Endothelial cell (in vitro differentiated cells): ENCODE data around the gene CLDN14. TPM values are rescaled to one million over a fixed set of nuclear protein-coding genes. Genes with fewer than 3 reads are reported as not detected.

ENCODE experiments used
- DNase-seq: peaks from one replicate; pipeline ENCODE4 v3.0.0; 2021; ENCODE audit warnings: low spot score
- H3K27ac Mint-ChIP-seq: one replicate; pipeline ENCODE4 v1.8.0; 2021; ENCODE audit warnings: mixed read lengths, inconsistent platforms; ENCODE audit not compliant: unreplicated experiment
- H3K27me3 Mint-ChIP-seq: one replicate; pipeline ENCODE4 v1.8.0; 2021; ENCODE audit warnings: mild to moderate bottlenecking, moderate library complexity, mixed read lengths, inconsistent platforms; ENCODE audit not compliant: unreplicated experiment
- H3K36me3 Mint-ChIP-seq: one replicate; pipeline ENCODE4 v1.8.0; 2021; ENCODE audit warnings: mild to moderate bottlenecking, low read depth, mixed read lengths, inconsistent platforms; ENCODE audit not compliant: unreplicated experiment
- H3K4me1 Mint-ChIP-seq: one replicate; pipeline ENCODE4 v1.8.0; 2021; ENCODE audit warnings: mild to moderate bottlenecking, mixed read lengths, inconsistent platforms; ENCODE audit not compliant: unreplicated experiment
- H3K4me3 Mint-ChIP-seq: one replicate; pipeline ENCODE4 v1.8.0; 2021; ENCODE audit warnings: mild to moderate bottlenecking, mixed read lengths, inconsistent platforms; ENCODE audit not compliant: unreplicated experiment
- H3K9me3 Mint-ChIP-seq: one replicate; pipeline ENCODE4 v1.8.0; 2021; ENCODE audit warnings: mixed read lengths, inconsistent platforms; ENCODE audit not compliant: unreplicated experiment
- total RNA-seq: library from RNA; stranded (reverse); fragmentation: NEBNext Ultra II Directional; extraction: Animal tissue kit (Norgen Biotek cat#: 25700); gene quantifications from one replicate; pipeline ENCODE4 v1.2.1, GENCODE V29; 2021; ENCODE audit not compliant: unreplicated experiment
- TF ChIP-seq, protein P1 (sequence below): fragments of 200-600 bp; sonication (generic); IDR thresholded peaks from one replicate; pipeline ENCODE4 v1.5.0; 2021; ENCODE audit warnings: antibody characterized with exemption; ENCODE audit not compliant: unreplicated experiment

CLDN14 gene
- total RNA-seq, 1 donor from 2014 or later, result not detected

DNA sequence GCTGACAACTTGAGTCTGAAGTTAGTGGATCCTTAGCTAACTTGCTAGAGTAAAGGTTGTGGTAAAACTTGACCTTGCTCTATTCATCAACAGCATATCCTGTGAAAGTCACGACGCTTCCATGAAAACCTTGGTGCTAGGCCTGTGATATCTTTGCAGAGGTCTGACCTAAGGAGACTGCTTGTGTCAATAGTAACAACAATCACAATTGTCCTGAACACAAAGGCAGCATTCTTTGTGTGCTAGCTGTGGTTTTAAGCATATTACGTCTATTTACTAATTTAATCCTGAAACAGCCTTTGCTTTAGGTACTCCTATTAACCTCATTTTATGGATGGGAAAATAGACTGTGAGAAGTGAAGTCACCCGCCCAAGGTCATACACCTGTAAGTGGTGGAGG lies 2.8 kb upstream of the CLDN14 start:
- TF ChIP-seq, protein P1, sequence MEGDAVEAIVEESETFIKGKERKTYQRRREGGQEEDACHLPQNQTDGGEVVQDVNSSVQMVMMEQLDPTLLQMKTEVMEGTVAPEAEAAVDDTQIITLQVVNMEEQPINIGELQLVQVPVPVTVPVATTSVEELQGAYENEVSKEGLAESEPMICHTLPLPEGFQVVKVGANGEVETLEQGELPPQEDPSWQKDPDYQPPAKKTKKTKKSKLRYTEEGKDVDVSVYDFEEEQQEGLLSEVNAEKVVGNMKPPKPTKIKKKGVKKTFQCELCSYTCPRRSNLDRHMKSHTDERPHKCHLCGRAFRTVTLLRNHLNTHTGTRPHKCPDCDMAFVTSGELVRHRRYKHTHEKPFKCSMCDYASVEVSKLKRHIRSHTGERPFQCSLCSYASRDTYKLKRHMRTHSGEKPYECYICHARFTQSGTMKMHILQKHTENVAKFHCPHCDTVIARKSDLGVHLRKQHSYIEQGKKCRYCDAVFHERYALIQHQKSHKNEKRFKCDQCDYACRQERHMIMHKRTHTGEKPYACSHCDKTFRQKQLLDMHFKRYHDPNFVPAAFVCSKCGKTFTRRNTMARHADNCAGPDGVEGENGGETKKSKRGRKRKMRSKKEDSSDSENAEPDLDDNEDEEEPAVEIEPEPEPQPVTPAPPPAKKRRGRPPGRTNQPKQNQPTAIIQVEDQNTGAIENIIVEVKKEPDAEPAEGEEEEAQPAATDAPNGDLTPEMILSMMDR, result no peak
- Mint-ChIP-seq H3K4me3 (no peak overlapping the region), H3K27me3 (peaks cover 11% of the 10 kb centered on the region), H3K4me1 (no peaks in the 10 kb centered on the region), H3K9me3 (no peaks in the 10 kb centered on the region), H3K36me3 (peaks cover 8% of the 10 kb centered on the region), H3K27ac (no peak overlapping the region)
- DNase-seq, result no peak

DNA sequence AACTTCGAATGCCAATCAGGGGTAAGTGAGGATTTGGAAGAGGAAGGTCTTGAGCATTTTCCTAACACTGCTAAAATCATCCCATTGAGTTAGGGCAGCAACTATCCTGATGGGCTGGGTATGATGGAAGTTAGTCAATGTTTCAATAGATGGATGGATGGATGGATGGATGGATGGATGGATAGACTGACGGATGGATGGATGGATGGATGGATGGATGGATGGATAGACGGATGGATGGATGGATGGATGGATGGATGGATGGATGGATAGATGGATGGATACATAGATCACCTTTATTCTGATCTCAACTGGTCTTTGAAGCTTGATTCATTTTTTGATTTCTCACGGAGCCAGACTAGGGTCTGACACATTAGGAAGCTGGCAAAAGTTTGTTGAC lies 2.3 kb upstream of the CLDN14 start:
- Mint-ChIP-seq H3K27ac (no peak overlapping the region), H3K36me3 (peaks cover 8% of the 10 kb centered on the region), H3K4me3 (no peak overlapping the region), H3K9me3 (no peaks in the 10 kb centered on the region), H3K27me3 (peaks cover 10% of the 10 kb centered on the region), H3K4me1 (no peaks in the 10 kb centered on the region)
- DNase-seq, result no peak
- TF ChIP-seq, protein P1, result no peak

DNA sequence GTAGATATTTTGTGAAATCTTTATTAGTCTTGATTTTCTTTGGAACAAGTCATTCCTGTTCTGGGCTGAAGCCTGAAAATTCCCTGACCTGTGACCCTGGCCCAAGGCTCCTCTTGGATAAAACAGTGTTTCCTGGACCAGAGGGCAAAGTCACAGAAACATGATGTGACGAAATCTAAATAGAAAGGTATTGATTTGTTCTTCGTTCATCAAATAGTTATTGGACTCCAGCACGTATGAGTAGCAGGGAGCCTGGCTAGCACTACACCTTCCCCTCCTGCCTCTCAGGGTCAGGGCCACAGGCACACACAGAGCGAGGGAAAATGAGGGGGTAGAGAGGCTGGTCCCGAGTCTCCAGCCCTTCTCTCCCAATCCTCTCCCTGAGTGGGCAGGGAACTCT lies 1.7 kb upstream of the CLDN14 start:
- TF ChIP-seq, protein P1, result no peak

DNA sequence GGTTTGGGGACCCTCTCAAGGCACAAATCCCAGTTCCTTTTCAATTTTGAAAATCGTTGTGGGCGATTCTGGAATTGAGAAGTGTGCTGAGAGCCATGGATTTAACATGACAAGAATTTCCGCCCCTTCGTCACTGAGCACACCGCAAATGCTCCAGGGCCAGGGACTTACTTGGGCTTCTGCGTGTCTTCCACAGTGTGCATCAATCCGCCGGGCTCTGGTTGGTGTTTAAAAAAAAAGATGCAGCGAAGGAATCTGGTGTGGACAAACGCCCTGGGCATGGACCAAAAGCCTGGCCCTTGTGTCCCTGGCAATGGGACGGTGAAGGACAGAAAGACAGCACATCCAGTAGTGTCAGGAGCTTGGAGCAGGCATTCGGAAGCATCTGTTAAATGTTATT lies 696 bp upstream of the CLDN14 start:
- Mint-ChIP-seq H3K9me3 (no peaks in the 10 kb centered on the region), H3K27ac (no peak overlapping the region), H3K36me3 (peaks cover 4% of the 10 kb centered on the region), H3K4me1 (no peaks in the 10 kb centered on the region), H3K27me3 (peaks cover 7% of the 10 kb centered on the region), H3K4me3 (no peak overlapping the region)
- no peak for DNase-seq
- TF ChIP-seq, protein P1, result no peak

More for the DNA sequence above, 1.7 kb upstream of the CLDN14 start:
- peaks cover 9% of the 10 kb centered on the region for H3K27me3 Mint-ChIP-seq
- no peaks in the 10 kb centered on the region for H3K9me3 Mint-ChIP-seq
- no peaks in the 10 kb centered on the region for H3K4me1 Mint-ChIP-seq
- no peak overlapping the region for H3K27ac Mint-ChIP-seq
- DNase-seq, result no peak
- peaks cover 7% of the 10 kb centered on the region for H3K36me3 Mint-ChIP-seq
- H3K4me3 Mint-ChIP-seq, result no peak overlapping the region

DNA sequence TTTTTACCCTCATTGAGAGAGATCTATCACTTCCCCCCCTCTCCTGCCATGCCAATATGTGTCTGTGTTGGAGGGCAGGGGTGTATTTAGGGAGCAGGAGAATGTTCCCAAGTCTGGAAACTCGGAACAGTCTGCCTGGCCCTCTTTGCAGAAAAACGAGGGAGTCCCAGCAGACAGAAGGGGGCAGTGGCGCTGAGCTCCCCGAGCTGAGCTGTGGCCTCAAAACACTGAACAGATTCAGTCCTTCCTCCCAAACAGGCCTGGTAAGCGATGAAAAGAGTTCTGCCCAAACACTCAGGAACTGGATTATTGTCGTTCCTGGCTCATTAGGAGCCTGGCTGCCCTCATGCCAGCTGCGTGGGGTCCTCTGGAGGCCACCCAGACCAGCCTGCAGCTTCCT lies 981 bp downstream of the CLDN14 start:
- TF ChIP-seq, protein P1, result no peak
- peaks cover 5% of the 10 kb centered on the region for H3K4me1 Mint-ChIP-seq
- H3K36me3 Mint-ChIP-seq, result peaks cover 4% of the 10 kb centered on the region
- H3K9me3 Mint-ChIP-seq, result no peaks in the 10 kb centered on the region
- no peak overlapping the region for H3K4me3 Mint-ChIP-seq
- DNase-seq, result peak; percentile 21
- H3K27me3 Mint-ChIP-seq, result peaks cover 10% of the 10 kb centered on the region
- H3K27ac Mint-ChIP-seq, result no peak overlapping the region
